Eye (tissue), 1 donor: ENCODE data around the gene TENM4.
"Not testable (repeated sequence)": the region's sequence is repeated elsewhere in the genome, so short reads cannot be mapped to it uniquely, and the experiment has no call there.

Experiments
- DNase-seq: peaks from one replicate; pipeline ENCODE4 v3.0.0-alpha.2; 2015

The TENM4 gene

DNA sequence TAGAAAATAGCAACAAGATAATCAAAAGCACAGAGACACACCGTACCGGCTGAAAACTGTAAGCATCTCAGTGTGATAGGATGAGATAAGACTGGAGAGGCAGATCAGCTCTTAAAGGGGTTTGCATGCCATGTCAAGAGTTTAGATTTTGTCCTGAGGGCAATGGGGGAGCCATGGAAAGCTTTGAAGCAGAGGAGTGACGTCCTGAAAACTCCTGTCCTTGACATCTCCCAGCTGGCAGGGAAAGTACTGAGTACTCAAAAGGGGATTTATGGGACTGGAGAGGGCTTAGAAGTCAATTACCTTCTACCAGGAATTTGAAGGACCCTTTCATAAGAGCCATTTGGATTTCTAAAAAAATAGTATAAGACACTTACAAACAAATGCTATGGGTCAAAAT is 445.7 kb downstream of the TENM4 start:
- no peak for DNase-seq

DNA sequence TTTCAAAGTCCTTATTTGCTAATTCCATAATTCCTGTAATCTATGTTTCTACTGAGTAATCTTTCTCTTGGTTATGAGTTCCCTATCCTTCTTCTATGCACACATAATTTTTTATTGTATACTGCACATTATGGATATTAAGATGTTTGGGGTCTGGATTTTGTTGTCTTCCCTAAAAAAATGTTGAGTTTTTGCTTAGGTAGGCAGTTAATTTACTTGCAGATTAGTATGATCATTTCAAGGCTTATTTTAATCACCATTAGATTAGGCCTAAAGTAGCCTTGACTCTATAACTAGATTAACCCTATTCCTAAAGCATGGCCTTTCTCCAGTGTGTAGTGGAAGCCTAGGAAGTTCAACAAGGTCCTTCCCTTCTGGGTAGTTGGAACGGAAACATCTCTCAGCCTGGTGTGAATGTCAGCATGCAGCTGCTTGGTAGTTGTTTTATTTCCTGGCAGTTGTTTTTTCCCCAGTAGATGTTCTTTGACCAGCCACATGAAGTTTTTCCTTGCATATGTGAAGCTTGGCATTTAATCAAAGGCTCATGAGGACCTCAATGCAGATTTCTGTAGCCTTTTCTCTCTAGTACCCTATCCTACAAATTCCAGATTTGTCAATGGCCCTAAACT is 446.9 kb downstream of the TENM4 start:
- no peak for DNase-seq

DNA sequence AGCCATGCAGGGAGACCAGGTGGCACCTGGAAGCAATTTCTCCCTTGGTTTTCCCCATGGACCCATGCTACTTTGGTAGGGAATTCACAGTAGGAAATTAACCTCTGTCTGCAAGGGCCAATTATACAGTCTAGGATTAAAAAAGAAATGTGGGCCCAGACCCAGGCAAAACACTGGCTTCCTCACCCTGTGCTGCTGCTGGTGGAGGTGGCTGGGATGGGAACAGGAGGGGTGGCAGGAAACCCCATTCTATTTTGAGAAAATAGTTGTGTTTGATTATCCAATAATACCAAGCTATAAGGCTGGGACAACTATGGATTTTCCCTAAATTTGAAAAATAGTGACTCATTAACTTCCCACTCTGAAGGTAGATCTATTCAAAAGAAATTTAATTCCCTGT is 449.1 kb downstream of the TENM4 start:
- no peak for DNase-seq

DNA sequence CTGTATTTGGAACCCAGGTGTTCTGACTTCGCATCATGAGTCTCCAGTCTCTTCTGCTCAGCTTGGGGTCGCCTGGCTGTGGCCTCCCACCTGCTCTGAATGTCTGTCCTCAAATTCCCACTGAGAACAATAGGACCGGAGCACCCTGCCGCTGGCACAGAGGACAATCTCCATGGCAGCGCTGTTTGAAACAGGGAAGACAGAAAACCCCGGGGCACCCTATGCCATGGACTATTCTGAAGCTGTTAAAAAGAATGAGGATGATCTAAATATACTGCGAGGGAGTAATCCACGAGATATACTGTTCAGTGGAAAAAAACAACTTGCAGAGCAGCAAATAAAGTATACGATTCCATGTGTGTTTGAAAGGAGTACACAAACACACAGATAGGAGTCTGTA is 450.6 kb downstream of the TENM4 start:
- DNase-seq: no peak

DNA sequence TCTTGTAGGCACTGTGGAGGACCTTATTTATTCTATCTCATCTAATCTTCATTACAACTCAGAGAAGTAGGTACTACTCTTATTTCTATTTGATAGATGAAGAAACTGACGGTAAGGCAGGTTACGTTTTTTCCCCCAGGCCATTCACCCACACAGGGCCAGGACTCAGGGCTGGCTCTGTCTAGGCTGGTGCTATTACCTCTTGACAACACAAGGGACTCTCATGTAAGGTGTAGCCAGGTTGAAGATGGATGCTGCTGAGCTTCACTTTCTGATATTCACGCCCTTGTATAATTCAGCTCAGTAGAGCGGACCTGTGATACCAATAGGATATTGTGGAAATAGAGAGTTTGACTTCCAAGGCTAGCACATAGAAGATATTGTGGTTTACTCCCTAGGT is 453.1 kb downstream of the TENM4 start:
- DNase-seq: no peak

DNA sequence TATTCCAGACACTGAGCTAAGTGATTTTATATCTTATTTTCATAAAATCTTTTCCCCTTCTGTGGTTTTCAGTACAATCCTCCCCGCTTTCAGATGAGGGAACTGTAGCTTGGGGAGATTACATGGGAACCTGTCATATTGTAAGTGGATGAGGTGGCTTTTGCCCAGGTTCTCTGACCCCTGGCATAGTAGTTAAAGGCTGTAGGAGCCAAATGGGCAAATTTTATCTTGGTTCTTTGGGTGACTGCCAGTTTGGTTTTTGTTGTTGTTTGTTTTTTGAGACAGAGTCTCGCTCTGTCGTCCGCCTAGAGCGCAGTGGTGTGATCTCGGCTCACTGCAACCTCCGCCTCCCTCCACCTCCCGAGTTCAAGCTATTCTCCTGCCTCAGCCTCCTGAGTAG is 454.5 kb downstream of the TENM4 start:
- DNase-seq: no peak

DNA sequence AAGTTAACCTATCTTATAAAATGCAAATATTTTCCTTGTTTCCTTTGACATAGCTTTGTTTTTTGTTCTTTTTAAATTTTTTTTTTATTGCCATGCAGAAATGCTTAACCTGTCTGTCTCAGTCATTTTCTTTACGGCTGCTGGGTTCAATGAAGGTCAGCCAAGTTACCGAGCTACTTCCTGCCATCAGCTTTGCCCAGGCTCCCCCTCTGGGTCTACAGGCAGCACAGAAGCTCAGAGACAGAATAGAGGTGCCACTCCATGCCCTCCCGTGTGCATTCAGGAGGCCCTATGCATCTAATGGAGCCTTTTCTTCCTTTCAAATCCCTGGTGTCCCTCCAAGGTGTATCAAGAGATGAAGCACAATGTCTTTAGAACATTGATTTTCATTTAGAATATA is 455.2 kb downstream of the TENM4 start:
- DNase-seq: no peak

DNA sequence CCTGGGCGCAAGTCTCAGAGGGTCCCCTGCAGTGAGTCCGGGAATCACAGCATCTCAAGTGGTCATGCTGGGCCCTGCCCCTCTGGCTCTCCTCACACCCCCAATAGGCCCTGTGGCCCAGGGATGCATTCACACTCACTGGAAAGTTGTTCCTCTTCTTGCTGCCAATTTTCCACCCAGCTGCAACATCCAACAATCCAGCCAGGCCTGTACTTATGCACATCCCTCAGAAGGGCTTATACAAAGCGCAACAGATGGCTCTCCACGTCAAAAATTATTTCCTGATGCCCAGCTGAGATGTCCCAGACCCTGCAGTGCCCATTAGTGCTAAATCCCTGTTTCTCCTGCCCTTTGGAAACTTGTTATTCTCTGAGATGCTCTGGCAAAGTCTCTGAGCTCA is 458.4 kb downstream of the TENM4 start:
- no peak for DNase-seq

DNA sequence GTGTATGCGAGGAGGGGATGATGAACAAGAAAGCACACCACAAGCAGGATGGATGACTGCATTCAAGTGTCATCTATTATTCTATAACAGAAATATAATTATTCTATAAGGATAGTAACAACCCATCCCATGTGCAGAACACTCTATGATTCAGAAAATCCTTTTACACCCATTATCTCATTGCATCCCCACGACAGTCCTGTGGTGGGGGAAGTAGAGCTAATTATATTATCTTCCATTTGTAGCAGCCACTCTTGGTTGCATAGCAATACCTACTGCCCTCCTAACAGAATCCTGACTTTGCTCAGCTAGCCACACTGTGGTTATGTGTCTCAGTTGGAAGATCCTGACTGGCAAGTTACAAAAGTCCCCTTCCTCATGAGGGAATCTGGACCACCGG is 459.7 kb downstream of the TENM4 start:
- no peak for DNase-seq

DNA sequence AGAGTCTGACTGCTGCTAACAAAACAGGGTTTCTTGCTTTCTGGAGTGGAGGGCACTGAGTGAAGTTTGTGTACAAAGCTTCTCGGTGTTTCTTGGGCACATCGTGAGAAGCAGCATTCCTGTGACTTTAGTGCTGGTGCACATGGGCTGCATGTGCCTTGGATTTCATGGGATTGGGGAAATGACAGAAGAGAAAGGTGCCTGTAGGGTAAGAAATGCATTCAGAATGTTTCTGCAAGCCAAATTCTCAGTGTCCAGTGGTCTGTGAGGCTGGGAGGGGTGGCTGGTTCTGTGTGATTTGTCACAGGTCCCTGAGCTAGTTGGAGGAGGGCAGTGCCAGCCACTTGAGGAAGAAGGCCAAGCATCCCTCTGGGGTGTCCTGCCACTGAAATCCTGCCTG is 462.0 kb downstream of the TENM4 start:
- DNase-seq: no peak

DNA sequence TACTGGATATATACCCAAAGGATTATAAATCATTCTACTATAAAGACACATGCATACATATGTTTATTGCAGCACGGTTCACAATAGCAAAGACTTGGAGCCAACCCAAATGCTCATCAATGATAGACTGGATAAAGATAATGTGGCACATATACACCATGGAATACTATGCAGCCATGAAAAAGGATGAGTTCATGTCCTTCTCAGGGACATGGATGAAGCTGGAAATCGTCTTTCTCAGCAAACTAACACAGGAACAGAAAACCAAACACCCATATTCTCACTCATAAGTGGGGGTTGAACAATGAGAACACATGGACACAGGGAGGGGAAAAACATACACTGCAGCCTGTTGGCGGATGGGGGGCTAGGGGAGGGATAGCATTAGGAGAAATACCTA is 463.0 kb downstream of the TENM4 start:
- not testable (repeated sequence) for DNase-seq

DNA sequence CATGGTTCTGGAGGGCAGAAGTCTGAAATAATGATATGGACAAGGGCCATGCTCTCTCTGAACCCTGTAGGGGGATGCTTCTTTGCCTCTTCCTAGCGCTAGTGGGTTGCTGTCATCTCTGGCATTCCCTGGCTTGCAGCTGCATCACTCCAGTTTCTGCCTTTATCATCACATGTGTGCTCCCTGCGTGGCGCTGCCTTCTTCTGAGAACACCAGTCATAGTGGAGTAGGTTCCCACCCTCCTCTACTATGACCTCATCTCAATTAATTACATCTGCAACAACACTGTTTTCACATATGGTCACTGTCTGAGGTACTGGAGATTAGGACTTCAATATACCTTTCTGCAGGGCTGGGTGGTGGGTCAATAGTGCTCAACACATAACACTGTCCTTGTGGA is 463.8 kb downstream of the TENM4 start:
- no peak for DNase-seq

DNA sequence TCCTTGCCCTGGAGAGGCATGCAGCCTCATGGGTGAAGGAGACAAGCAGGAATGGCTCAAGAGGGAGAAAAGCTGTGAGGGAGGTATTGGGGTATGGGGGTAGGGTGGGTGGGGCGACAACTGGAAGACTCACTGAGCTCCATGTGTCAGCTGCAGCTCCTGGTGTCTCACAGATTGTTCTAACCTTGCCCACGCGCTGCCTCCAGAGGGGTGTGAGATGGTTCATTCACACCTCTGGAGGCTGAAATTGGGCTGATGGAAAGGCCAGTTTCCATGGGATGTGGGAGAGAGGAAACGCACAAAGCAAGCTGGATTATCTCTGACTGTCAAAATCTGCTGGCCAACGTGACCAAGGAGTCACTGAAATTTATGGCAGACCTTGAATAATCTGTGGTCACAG is 465.7 kb downstream of the TENM4 start:
- no peak for DNase-seq

DNA sequence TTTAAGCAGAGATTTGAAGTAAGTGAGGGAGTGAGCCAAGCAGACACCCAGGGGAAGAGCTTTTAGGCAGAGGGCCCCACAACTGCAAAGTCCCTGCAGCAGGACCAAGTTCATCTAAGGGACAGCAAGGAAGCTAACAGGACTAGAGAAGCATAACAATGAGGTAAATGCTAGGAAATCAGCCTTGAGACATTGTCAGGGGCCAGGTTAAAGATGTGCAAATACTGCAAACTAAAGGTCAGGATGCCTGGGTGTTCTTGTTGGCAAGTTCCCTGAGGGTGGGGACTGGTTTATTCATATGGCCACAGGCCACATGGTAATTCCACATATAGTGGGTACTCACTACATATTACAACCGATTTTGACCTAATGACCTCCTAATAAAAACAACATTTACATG is 467.0 kb downstream of the TENM4 start:
- DNase-seq: no peak

DNA sequence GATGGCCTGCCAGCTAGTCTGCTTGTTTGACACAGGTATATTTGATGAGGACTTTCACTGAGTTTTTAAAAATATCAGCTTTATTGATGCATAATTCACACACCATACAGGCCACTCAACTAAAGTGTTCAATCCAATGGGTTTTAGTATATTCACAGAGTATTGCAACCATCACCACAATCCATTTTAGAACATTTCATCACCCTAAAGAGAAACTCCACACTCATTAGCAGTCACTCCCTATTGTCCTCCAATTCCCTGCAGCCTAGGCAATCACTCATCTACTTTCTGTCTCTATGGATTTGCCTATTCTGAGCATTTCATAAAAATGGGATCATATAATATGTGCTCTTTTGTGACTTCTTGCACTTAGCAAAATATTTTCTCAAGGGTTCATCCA is 468.2 kb downstream of the TENM4 start:
- no peak for DNase-seq

DNA sequence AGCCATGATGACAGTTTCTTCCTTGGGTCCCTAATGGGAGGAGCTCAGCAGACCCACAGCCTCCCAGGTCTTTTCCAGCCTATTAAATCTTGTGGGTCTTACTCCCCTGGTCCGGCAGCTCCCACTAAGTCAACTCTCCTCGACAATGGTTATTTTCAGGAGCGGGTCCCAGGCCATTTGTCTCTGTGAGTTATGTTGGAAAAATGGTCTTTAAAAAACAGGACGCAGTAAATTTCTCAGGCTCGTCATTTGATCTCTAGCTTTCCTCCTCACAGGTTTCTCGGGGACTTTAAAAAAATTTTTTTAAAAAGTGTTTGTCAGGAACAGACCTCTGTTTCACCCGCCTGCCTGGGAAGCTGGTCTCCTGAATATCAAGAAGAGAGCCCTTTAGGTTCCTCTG is 468.7 kb downstream of the TENM4 start:
- no peak for DNase-seq

DNA sequence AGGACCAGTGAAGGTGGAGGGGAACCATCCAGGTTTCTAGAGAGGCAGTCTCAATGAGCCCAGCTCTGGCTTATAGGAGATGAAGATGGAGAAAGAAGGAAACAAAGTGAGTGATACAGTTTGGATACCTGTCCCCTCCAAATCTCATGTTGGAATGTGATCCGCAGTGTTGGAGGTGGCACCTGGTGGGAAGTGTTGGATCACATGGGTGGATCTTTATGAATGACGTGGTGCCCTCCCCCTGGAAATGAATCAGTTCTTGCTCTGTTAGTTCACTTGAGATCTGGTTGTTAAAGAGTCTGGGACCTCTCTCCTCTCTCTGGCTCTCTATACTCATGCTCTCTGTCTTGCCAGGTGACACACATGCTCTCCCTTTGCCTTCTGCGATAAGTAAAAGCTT is 473.0 kb downstream of the TENM4 start:
- no peak for DNase-seq

DNA sequence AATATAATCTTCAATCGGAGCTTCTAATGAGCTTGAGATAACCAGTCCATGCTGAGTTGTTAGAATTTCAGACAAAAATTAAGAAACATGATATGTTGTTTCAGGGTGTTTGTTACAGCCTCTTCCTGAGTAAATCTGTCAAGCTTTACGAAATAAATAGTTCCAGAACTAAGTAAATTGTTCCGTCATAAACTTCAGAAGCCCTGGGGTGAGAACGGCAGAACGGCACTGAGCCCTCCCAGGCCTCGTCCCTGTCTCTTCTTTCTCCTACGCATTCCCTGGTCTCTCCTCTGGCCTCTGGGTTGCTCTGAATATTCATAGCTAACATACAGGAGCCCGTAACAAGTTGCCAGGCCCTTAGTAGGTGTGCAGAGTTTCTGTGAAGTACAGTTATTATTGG is 475.4 kb downstream of the TENM4 start:
- no peak for DNase-seq

DNA sequence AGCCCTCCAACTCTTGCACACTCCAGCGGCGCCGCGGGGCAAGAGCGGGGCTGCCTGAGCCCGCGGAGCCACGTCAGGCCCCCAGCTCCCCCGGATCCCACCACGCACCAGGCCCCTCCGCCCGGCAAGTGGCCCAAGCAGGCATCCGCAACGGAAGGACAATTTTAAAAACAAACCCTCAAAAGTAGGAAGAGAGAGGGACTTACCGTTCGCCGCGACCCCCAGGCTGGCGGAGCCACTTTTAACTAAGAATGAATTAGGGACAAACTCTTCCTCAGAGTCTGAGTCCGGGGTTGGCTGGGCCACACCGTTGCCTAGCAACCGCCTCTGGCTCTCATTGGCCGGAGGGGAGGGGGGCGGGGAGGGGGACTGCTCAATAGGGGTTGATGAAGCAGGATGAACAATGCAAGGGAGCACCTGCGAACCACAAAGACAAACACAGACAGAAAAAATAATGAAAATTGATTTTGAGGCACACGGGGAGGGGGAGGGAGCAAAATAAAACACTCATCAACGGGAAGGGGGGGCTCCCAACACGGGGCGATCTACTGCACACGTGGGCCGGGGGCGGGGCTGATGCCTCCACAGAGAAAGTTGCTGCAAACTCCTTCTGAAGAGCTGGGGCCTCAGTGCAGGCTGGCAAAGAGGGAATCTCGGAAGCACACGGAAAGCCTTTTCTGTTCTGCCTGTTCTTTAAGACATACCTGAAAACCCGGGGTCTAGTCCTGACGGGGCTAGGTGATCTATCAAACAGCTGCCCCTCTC is 478.7 kb downstream of the TENM4 start:
- DNase-seq: peak; percentile 96

DNA sequence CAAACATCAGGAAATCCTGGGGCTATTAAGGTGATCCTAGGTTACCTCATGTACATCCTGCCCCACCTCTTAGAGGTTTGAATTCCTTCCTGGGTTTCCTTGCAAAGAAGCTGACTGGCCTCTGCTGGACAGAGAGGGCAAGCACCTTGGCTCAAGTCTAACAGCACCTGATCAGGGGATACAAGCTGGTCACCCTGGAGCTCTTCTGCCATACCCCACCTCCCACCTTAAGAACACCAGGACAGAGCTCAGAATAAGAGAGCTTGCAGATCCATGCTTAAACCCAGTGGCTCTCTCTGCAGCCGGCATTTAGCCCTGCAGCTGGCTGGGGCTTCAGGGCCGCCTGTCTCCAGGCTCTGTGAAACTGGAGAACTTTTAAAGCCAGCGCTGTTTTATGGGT is 479.6 kb downstream of the TENM4 start:
- DNase-seq: peak; percentile 51

DNA sequence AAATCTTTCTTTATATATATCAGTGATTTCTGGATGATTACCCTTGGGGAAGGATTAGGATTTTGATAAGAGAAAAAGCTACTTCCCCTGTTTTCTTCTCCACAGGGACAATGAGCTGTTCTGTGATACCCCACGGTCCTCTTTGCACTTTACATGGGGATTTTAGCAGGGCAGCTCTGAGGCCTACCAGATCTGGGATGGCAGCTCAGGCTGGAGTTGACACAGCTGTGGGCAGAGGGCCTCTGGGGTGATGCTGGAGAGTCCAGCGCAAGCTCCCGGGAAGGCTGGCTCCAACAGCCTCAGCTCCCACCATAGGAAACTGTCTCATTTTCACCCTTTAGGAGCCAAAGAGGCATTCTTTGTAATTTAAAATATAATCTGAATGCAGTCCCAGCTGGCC is 482.4 kb downstream of the TENM4 start:
- DNase-seq: no peak

DNA sequence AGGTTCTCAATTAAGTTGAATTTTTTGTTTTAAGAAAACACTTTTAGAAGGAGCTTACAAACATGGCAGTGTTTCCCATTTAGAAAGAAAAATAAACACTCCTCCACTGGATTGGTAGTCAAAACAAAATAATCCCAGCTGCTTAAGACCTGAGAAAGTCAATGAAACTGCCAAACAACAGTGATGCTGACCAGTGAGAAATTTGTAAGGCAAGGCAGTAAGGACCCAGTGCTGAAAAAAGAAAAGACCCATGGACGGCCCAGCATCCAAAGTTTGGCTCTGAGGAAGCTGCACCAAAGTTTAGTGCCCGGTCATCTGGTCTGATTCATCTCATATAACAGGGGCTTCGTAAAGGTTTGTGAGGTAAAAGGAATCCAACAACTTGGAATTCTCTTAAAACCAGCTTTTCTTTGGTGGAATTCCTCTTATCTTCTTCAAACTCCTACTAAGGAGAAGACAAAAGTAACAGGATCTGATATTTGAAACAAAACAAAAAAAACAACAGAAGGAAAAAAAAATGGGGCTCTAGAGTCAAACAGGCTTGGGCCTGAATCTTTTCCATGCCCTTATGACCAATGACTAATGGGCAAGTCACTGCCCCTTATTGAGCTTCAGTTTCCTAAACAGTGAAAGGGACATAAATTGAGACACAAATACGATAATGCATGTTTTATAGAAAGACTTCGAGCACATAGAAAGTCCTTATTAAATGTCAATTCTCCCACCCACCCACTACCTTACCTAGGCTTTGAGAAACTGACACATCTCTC is 483.2 kb downstream of the TENM4 start:
- no peak for DNase-seq

DNA sequence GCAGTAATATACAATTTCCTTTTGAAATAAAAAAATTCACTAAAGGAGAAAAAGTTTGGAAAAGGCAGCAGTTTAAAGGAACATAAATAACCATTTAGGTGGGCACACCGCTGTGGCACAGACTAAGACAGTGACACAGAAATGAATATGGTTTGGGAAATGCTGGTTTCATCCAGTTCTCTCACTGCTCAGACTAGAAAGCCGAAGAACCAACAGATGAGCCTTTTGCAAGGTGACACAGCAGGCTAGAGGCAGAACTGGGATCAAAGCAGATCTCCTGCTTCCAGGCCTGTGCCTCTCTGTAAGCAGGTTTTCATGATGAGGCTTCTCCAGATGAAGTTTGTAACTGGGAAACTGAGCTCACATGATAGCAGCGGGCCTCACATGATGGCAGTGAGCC is 486.1 kb downstream of the TENM4 start:
- no peak for DNase-seq

DNA sequence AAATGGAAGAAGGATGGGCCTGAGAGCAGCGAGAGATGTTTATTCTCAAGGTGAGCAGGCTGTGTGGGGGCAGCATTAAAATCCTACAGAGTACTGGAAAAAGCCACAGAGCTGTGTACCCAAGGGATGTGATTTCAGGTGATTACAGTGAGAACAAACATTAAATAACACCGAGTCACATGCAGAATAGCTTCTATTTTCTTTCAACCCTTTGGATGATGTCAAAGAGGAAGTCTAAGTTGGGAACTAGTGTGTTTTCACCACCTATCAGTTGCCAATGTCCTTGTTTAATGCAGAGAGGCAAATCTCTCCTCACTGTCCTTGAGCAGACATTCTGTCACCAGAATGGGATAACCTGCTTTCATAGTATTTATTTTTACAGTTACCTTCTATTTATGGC is 486.6 kb downstream of the TENM4 start:
- DNase-seq: no peak
